ENCODE measurements around the gene NCK1. TPM values are rescaled to one million over a fixed set of nuclear protein-coding genes. Genes with fewer than 3 reads are reported as not detected.

Gene NCK1
- total and polyA plus RNA-seq, 9 of the 15 experiments (the other 6 are each of a cell fraction or from before 2014, with no cell fraction given): 17.3 to 30.5 (median 25.0) TPM

DNA sequence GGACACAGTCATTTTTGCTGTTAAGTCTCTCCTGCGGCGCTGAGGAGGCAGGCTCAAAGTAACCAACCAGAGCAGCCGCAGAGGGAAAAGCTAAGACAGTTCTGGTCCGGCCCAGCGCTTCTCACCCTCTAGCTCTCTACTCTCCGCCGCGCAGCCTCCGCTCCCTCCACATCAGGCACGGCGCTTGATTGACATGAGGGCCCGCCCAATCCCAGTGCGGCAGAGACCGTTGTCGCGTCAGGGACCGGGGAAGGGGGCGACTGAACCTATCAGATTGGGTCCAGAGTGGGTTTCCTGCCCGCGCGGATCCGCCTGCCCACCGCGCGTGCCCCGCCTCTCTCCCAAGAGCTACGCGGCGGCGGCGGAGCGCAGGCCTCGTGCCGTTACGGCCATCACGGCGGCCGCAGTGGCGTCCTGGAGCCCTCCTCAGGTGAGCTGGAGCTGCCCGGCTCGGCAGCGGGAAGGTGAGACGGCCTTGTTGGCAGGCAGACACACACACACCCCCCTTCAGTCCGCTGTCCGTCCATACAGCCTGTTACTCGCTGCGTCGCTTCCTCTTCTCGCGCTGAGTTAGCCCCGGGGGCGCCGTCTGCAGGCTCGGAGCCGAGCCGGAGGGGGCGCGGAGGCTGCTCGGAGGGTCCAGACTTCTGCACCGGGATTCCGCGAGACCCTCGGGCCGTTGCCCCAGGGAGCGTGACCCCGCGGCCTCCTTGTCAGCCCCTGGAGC, at the start of gene NCK1 (continued):
- TF ChIP-seq, protein P1, sequence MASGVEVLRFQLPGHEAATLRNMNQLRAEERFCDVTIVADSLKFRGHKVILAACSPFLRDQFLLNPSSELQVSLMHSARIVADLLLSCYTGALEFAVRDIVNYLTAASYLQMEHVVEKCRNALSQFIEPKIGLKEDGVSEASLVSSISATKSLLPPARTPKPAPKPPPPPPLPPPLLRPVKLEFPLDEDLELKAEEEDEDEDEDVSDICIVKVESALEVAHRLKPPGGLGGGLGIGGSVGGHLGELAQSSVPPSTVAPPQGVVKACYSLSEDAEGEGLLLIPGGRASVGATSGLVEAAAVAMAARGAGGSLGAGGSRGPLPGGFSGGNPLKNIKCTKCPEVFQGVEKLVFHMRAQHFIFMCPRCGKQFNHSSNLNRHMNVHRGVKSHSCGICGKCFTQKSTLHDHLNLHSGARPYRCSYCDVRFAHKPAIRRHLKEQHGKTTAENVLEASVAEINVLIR (CRISPR knock-in tag; IDR thresholded peaks at IDR 0.05): 0 out of 2 replicates have a peak, but pooled peaks have one; percentile 45
- TF ChIP-seq SUPT5H (IDR thresholded peaks at IDR 0.05): peak; percentile 86
- 0 out of 2 replicates have a peak, but pooled peaks have one; percentile 42 for TF ChIP-seq HNRNPL (IDR thresholded peaks at IDR 0.05; ENCODE audit: low read depth, low read length)
- TF ChIP-seq, protein P2, sequence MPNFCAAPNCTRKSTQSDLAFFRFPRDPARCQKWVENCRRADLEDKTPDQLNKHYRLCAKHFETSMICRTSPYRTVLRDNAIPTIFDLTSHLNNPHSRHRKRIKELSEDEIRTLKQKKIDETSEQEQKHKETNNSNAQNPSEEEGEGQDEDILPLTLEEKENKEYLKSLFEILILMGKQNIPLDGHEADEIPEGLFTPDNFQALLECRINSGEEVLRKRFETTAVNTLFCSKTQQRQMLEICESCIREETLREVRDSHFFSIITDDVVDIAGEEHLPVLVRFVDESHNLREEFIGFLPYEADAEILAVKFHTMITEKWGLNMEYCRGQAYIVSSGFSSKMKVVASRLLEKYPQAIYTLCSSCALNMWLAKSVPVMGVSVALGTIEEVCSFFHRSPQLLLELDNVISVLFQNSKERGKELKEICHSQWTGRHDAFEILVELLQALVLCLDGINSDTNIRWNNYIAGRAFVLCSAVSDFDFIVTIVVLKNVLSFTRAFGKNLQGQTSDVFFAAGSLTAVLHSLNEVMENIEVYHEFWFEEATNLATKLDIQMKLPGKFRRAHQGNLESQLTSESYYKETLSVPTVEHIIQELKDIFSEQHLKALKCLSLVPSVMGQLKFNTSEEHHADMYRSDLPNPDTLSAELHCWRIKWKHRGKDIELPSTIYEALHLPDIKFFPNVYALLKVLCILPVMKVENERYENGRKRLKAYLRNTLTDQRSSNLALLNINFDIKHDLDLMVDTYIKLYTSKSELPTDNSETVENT (CRISPR knock-in tag; IDR thresholded peaks at IDR 0.05): peak; percentile 83; the same call in 1 of the 2 replicates
- no peak for TF ChIP-seq WHSC1 (IDR thresholded peaks at IDR 0.05; ENCODE audit: low read length)
- TF ChIP-seq HOXB6 (CRISPR knock-in tag; IDR thresholded peaks at IDR 0.05; ENCODE audit: borderline replicate concordance): no peak
- TF ChIP-seq, protein P3, sequence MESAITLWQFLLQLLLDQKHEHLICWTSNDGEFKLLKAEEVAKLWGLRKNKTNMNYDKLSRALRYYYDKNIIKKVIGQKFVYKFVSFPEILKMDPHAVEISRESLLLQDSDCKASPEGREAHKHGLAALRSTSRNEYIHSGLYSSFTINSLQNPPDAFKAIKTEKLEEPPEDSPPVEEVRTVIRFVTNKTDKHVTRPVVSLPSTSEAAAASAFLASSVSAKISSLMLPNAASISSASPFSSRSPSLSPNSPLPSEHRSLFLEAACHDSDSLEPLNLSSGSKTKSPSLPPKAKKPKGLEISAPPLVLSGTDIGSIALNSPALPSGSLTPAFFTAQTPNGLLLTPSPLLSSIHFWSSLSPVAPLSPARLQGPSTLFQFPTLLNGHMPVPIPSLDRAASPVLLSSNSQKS (CRISPR knock-in tag; IDR thresholded peaks at IDR 0.05): no peak
- TF ChIP-seq, protein P4, sequence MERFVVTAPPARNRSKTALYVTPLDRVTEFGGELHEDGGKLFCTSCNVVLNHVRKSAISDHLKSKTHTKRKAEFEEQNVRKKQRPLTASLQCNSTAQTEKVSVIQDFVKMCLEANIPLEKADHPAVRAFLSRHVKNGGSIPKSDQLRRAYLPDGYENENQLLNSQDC (CRISPR knock-in tag; IDR thresholded peaks at IDR 0.05): no peak
- TF ChIP-seq, protein P5, sequence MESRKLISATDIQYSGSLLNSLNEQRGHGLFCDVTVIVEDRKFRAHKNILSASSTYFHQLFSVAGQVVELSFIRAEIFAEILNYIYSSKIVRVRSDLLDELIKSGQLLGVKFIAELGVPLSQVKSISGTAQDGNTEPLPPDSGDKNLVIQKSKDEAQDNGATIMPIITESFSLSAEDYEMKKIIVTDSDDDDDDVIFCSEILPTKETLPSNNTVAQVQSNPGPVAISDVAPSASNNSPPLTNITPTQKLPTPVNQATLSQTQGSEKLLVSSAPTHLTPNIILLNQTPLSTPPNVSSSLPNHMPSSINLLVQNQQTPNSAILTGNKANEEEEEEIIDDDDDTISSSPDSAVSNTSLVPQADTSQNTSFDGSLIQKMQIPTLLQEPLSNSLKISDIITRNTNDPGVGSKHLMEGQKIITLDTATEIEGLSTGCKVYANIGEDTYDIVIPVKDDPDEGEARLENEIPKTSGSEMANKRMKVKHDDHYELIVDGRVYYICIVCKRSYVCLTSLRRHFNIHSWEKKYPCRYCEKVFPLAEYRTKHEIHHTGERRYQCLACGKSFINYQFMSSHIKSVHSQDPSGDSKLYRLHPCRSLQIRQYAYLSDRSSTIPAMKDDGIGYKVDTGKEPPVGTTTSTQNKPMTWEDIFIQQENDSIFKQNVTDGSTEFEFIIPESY (CRISPR knock-in tag; IDR thresholded peaks at IDR 0.05): 0 out of 2 replicates have a peak, but pooled peaks have one; percentile 9
- TF ChIP-seq FOXK1 (CRISPR knock-in tag; IDR thresholded peaks at IDR 0.05; ENCODE audit: borderline replicate concordance): no peak
- TF ChIP-seq, protein P6, sequence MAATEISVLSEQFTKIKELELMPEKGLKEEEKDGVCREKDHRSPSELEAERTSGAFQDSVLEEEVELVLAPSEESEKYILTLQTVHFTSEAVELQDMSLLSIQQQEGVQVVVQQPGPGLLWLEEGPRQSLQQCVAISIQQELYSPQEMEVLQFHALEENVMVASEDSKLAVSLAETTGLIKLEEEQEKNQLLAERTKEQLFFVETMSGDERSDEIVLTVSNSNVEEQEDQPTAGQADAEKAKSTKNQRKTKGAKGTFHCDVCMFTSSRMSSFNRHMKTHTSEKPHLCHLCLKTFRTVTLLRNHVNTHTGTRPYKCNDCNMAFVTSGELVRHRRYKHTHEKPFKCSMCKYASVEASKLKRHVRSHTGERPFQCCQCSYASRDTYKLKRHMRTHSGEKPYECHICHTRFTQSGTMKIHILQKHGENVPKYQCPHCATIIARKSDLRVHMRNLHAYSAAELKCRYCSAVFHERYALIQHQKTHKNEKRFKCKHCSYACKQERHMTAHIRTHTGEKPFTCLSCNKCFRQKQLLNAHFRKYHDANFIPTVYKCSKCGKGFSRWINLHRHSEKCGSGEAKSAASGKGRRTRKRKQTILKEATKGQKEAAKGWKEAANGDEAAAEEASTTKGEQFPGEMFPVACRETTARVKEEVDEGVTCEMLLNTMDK (IDR thresholded peaks at IDR 0.05; ENCODE audit: borderline replicate concordance, insufficient read depth, low read depth, low read length, poor library complexity, severe bottlenecking): no peak
- no peak for TF ChIP-seq SIRT6 (IDR thresholded peaks at IDR 0.05; ENCODE audit: low read depth, low read length)
- no peak; the same call in 1 of the 2 replicates for TF ChIP-seq BRD4 (IDR thresholded peaks at IDR 0.05)
- no peak for TF ChIP-seq KLF10 (CRISPR knock-in tag; IDR thresholded peaks at IDR 0.05)
